ENCODE results near the gene BIN2. TPM values are rescaled to one million over a fixed set of nuclear protein-coding genes. Genes with fewer than 3 reads are reported as not detected.
A peak's percentile ranks its signal among the peaks of the same experiment; 100 is the strongest.

The BIN2 gene
- total RNA-seq, 1 donor from 2014 or later: not detected

GRCh38 chr12:51328587-51328986 is 4.6 kb upstream of the BIN2 start:
- Mint-ChIP-seq H3K9me3 (ENCODE audit: low read depth) (no peaks in the 10 kb centered on the region), H3K4me3 (ENCODE audit: unreplicated experiment) (no peak overlapping the region), H3K27ac (ENCODE audit: unreplicated experiment) (no peak overlapping the region), H3K36me3 (ENCODE audit: low read depth) (no peaks in the 10 kb centered on the region), H3K4me1 (ENCODE audit: low read depth) (peaks cover 8% of the 10 kb centered on the region), H3K27me3 (ENCODE audit: low read depth) (no peaks in the 10 kb centered on the region)
- DNase-seq (ENCODE audit: low spot score): no peak
- TF ChIP-seq CTCF (IDR thresholded peaks at IDR 0.05): no peak

DNA sequence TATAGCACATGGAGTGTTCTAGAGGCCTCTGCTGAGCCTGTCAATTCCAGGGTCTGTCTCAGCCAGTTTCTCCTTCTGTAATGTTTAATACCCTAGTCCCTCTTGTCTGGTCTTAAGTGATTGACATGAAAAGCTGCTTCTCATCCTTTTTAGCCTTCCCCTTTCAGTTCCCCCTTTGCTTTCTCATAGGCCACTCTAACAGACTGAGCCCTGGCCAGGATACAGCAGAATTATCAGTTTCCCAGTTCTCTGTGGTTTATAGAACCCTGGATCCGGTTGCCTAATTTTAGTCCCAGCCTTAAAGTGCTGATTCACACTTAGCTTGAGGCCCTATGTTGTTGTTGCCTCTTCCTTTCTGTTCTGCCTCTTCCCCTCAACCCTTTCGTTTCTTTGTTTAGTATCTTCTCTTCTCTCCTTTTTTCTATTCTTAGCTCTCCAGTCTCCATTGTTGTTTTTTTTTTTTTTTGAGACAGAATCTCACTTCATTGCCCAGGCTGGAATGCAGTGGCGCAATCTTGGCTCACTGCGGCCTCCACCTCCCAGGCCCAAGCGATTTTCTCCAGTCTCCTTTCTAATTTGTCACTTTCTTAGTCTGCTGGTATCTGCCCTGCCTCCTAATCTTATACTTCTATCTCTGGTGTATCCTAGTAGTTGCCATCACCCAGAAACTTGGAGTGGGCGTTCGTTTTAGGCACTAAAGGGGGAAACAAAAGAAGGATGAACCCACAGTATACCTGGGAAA is 2.9 kb upstream of the BIN2 start:
- no peaks in the 10 kb centered on the region for H3K9me3 Mint-ChIP-seq (ENCODE audit: low read depth)
- no peaks in the 10 kb centered on the region for H3K36me3 Mint-ChIP-seq (ENCODE audit: low read depth)
- H3K4me1 Mint-ChIP-seq (ENCODE audit: low read depth): peaks cover 8% of the 10 kb centered on the region
- no peak overlapping the region for H3K4me3 Mint-ChIP-seq (ENCODE audit: unreplicated experiment)
- no peak for DNase-seq (ENCODE audit: low spot score)
- no peak for TF ChIP-seq CTCF (IDR thresholded peaks at IDR 0.05)
- peak overlapping the region; percentile 93 for H3K27ac Mint-ChIP-seq (ENCODE audit: unreplicated experiment)
- H3K27me3 Mint-ChIP-seq (ENCODE audit: low read depth): no peaks in the 10 kb centered on the region

DNA sequence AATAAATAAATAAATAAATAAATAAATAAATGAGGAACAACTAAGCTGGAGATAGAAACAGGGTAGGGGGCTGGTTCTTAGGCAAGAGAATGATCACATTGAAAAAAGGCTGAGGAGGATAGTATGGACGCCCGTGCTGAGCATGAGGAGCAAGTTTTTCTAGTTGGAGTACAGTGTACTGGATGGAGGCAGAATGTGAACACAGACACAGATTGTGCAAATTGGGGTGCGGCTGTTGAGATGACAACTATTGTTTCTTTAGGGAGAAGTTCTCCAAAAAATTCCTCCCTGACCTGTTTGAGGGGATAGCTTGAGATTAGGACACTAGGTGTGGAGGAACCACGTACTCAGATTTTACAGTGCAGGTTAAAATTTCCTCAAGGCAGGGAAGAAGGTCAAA is 979 bp upstream of the BIN2 start:
- H3K36me3 Mint-ChIP-seq (ENCODE audit: low read depth): no peaks in the 10 kb centered on the region
- H3K27me3 Mint-ChIP-seq (ENCODE audit: low read depth): no peaks in the 10 kb centered on the region
- no peak overlapping the region for H3K4me3 Mint-ChIP-seq (ENCODE audit: unreplicated experiment)
- H3K4me1 Mint-ChIP-seq (ENCODE audit: low read depth): peaks cover 8% of the 10 kb centered on the region
- H3K9me3 Mint-ChIP-seq (ENCODE audit: low read depth): no peaks in the 10 kb centered on the region
- TF ChIP-seq CTCF (IDR thresholded peaks at IDR 0.05): no peak
- no peak overlapping the region for H3K27ac Mint-ChIP-seq (ENCODE audit: unreplicated experiment)
- no peak for DNase-seq (ENCODE audit: low spot score)

DNA sequence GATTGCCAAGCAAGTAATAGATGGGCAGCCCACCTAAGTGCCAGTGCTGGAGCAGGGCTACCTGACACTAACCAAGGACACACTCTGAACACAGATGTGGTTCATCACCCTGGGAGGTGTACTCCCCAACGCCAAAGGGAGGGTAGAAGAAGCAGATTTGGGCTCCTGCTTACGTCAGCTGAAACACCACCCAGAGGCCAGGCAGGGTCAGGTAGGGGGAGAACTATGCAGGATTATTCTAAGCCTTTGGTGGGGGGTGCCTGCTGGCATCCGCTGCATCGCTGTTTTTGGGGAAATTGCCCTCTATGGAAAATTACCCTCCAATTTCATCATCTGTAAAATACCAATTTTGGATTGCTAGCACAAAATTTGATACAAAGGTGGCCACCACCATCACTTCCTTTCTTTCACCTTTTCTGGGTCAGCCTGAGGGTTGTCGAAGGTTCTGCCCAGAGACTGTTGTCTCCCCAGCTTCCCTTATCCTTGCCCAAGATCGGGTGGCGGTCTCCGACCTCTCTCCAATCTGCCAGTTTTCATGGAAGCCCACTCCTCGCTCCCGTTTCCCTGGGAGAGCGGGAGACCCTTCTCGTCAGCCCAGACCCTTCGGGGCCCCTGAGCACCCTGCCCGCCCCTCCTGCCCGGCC is 535 bp downstream of the BIN2 start:
- no peak overlapping the region for H3K4me3 Mint-ChIP-seq (ENCODE audit: unreplicated experiment)
- no peak for DNase-seq (ENCODE audit: low spot score)
- no peaks in the 10 kb centered on the region for H3K36me3 Mint-ChIP-seq (ENCODE audit: low read depth)
- H3K9me3 Mint-ChIP-seq (ENCODE audit: low read depth): no peaks in the 10 kb centered on the region
- H3K4me1 Mint-ChIP-seq (ENCODE audit: low read depth): peaks cover 10% of the 10 kb centered on the region
- no peak for TF ChIP-seq CTCF (IDR thresholded peaks at IDR 0.05)
- H3K27me3 Mint-ChIP-seq (ENCODE audit: low read depth): no peaks in the 10 kb centered on the region
- no peak overlapping the region for H3K27ac Mint-ChIP-seq (ENCODE audit: unreplicated experiment)

DNA sequence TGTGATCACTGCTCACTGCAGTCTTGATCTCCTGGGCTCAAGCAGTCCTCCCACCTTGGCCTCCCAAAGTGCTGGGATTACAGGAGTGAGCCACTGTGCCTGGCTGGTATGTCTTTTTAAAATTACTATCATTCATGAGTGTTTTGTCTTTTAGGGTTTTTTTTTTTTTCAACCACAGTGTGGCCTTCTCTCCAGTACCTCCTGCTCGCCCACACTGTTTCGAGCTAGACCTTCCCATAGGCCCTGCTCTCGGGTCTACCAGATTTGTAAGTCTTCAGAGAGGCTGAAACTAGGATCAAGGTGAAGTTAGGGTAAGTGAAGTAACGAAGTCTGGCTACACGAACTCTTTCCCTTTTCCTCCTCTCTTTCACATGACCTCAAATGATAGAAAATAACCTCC is 1.5 kb downstream of the BIN2 start:
- no peak for DNase-seq (ENCODE audit: low spot score)
- Mint-ChIP-seq H3K4me1 (ENCODE audit: low read depth) (peaks cover 10% of the 10 kb centered on the region), H3K27ac (ENCODE audit: unreplicated experiment) (no peak overlapping the region), H3K27me3 (ENCODE audit: low read depth) (no peaks in the 10 kb centered on the region), H3K4me3 (ENCODE audit: unreplicated experiment) (no peak overlapping the region), H3K9me3 (ENCODE audit: low read depth) (no peaks in the 10 kb centered on the region), H3K36me3 (ENCODE audit: low read depth) (no peaks in the 10 kb centered on the region)
- TF ChIP-seq CTCF (IDR thresholded peaks at IDR 0.05): no peak

Data from chondrocyte (in vitro differentiated cells).